Stomach smooth muscle (tissue), 2 donors: ENCODE data around the gene KCMF1.

Source experiments
- H3K27ac ChIP-seq: one replicate; pipeline ENCODE4 v1.7.0; 2013; ENCODE audit warnings: mild to moderate bottlenecking, low read length, inconsistent platforms
- H3K27me3 ChIP-seq, 2 donors: one replicate each; pipeline ENCODE4 v1.7.0; 2013; ENCODE audit warnings: low read length in 2 of 2; ENCODE audit not compliant: insufficient read depth in 2 of 2, control insufficient read depth in 1 of 2
- H3K36me3 ChIP-seq, 2 donors: one replicate each; pipeline ENCODE4 v1.7.0; 2013; ENCODE audit warnings: low read length in 2 of 2; ENCODE audit not compliant: control insufficient read depth in 2 of 2, insufficient read depth in 2 of 2
- H3K4me1 ChIP-seq: one replicate; pipeline ENCODE4 v1.7.0; 2013; ENCODE audit warnings: low read length; ENCODE audit not compliant: control insufficient read depth, insufficient read depth
- H3K4me3 ChIP-seq, 2 donors: one replicate each; pipeline ENCODE4 v1.7.0; 2013; ENCODE audit warnings: low read length in 2 of 2
- H3K9ac ChIP-seq, 2 donors: one replicate each; pipeline ENCODE4 v1.7.0; 2013; ENCODE audit warnings: low read length in 2 of 2, mild to moderate bottlenecking in 1 of 2
- H3K9me3 ChIP-seq, 2 donors: one replicate each; pipeline ENCODE4 v1.7.0; 2013; ENCODE audit warnings: low read length in 2 of 2; ENCODE audit not compliant: control insufficient read depth in 2 of 2
- donor health status: healthy.
- donor health status: Pancreatic carcinoma.

Gene KCMF1

GRCh38 chr2:84991404-84992160 is 20.6 kb downstream of the KCMF1 start:
- Histone ChIP-seq H3K9ac (no peak overlapping the region), H3K4me3 (no peak overlapping the region), H3K9me3 (no peaks in the 10 kb centered on the region), H3K36me3 (no peaks in the 10 kb centered on the region), H3K4me1 (no peaks in the 10 kb centered on the region), H3K27me3 (no peaks in the 10 kb centered on the region), H3K27ac (no peak overlapping the region)

GRCh38 chr2:84995826-84996225 is 24.9 kb downstream of the KCMF1 start:
- no peak overlapping the region for H3K27ac ChIP-seq
- H3K27me3 ChIP-seq: no peaks in the 10 kb centered on the region
- H3K9ac ChIP-seq: no peak overlapping the region
- H3K4me1 ChIP-seq: no peaks in the 10 kb centered on the region
- H3K4me3 ChIP-seq: no peak overlapping the region
- H3K9me3 ChIP-seq: no peaks in the 10 kb centered on the region
- no peaks in the 10 kb centered on the region for H3K36me3 ChIP-seq

GRCh38 chr2:84996909-84997308 is 25.9 kb downstream of the KCMF1 start:
- Histone ChIP-seq H3K27me3 (no peaks in the 10 kb centered on the region), H3K4me1 (no peaks in the 10 kb centered on the region), H3K36me3 (no peaks in the 10 kb centered on the region), H3K4me3 (no peak overlapping the region), H3K9ac (no peak overlapping the region), H3K9me3 (no peaks in the 10 kb centered on the region), H3K27ac (no peak overlapping the region)

GRCh38 chr2:84999553-84999955 is 28.6 kb downstream of the KCMF1 start:
- Histone ChIP-seq H3K27ac (no peak overlapping the region), H3K36me3 (no peaks in the 10 kb centered on the region), H3K9me3 (no peaks in the 10 kb centered on the region), H3K4me3 (no peak overlapping the region), H3K4me1 (no peaks in the 10 kb centered on the region), H3K9ac (no peak overlapping the region), H3K27me3 (no peaks in the 10 kb centered on the region)

GRCh38 chr2:85001595-85001994 is 30.6 kb downstream of the KCMF1 start:
- H3K27me3 ChIP-seq: no peaks in the 10 kb centered on the region
- no peak overlapping the region for H3K4me3 ChIP-seq
- H3K36me3 ChIP-seq: no peaks in the 10 kb centered on the region
- no peaks in the 10 kb centered on the region for H3K9me3 ChIP-seq
- no peaks in the 10 kb centered on the region for H3K4me1 ChIP-seq
- no peak overlapping the region for H3K9ac ChIP-seq
- no peak overlapping the region for H3K27ac ChIP-seq

GRCh38 chr2:85002534-85002933 is 31.6 kb downstream of the KCMF1 start:
- Histone ChIP-seq H3K9ac (no peak overlapping the region), H3K27me3 (no peaks in the 10 kb centered on the region), H3K4me1 (no peaks in the 10 kb centered on the region), H3K27ac (no peak overlapping the region), H3K4me3 (no peak overlapping the region), H3K36me3 (peaks cover 0 to 4% of the 10 kb centered on the region in 2 donors), H3K9me3 (no peaks in the 10 kb centered on the region)

GRCh38 chr2:85008252-85008651 is 37.3 kb downstream of the KCMF1 start:
- H3K27me3 ChIP-seq: no peaks in the 10 kb centered on the region
- no peaks in the 10 kb centered on the region for H3K9me3 ChIP-seq
- H3K9ac ChIP-seq: no peak overlapping the region
- H3K4me3 ChIP-seq: no peak overlapping the region
- peaks cover 2% of the 10 kb centered on the region for H3K4me1 ChIP-seq
- H3K36me3 ChIP-seq: peaks cover 0 to 8% of the 10 kb centered on the region in 2 donors
- H3K27ac ChIP-seq: no peak overlapping the region

GRCh38 chr2:85009019-85009618 is 38.2 kb downstream of the KCMF1 start:
- H3K36me3 ChIP-seq: peaks cover 0 to 8% of the 10 kb centered on the region in 2 donors
- H3K4me3 ChIP-seq: no peak overlapping the region
- H3K4me1 ChIP-seq: peaks cover 2% of the 10 kb centered on the region
- H3K27ac ChIP-seq: no peak overlapping the region
- no peaks in the 10 kb centered on the region for H3K27me3 ChIP-seq
- no peaks in the 10 kb centered on the region for H3K9me3 ChIP-seq
- no peak overlapping the region for H3K9ac ChIP-seq

- no peak overlapping the region for H3K27ac ChIP-seq
- no peak overlapping the region for H3K4me3 ChIP-seq
- peaks cover 2% of the 10 kb centered on the region for H3K4me1 ChIP-seq
- no peak overlapping the region for H3K9ac ChIP-seq
- H3K27me3 ChIP-seq: no peaks in the 10 kb centered on the region
- H3K9me3 ChIP-seq: no peaks in the 10 kb centered on the region
- H3K36me3 ChIP-seq: peaks cover 0 to 8% of the 10 kb centered on the region in 2 donors
These were observed 39.4 kb downstream of the KCMF1 start for GRCh38 chr2:85010404-85010803.

GRCh38 chr2:85011098-85011497 is 40.1 kb downstream of the KCMF1 start:
- Histone ChIP-seq H3K4me3 (no peak overlapping the region), H3K4me1 (peaks cover 2% of the 10 kb centered on the region), H3K9me3 (no peaks in the 10 kb centered on the region), H3K27me3 (no peaks in the 10 kb centered on the region), H3K27ac (no peak overlapping the region), H3K36me3 (peaks cover 0 to 8% of the 10 kb centered on the region in 2 donors), H3K9ac (no peak overlapping the region)

- Histone ChIP-seq H3K27me3 (no peaks in the 10 kb centered on the region), H3K9me3 (no peaks in the 10 kb centered on the region), H3K9ac (no peak overlapping the region), H3K4me1 (peaks cover 2% of the 10 kb centered on the region), H3K4me3 (no peak overlapping the region), H3K27ac (no peak overlapping the region), H3K36me3 (peaks cover 0 to 8% of the 10 kb centered on the region in 2 donors)
These were observed 40.8 kb downstream of the KCMF1 start for GRCh38 chr2:85011747-85012146.
